ENCODE measurements around the gene GATAD1. TPM values are rescaled to one million over a fixed set of nuclear protein-coding genes. Genes with fewer than 3 reads are reported as not detected.

The GATAD1 gene
- total and polyA plus RNA-seq, 10 of the 15 experiments (the other 5 are each of a cell fraction or from before 2014, with no cell fraction given): 5.5 to 45.2 (median 14.2) TPM

DNA sequence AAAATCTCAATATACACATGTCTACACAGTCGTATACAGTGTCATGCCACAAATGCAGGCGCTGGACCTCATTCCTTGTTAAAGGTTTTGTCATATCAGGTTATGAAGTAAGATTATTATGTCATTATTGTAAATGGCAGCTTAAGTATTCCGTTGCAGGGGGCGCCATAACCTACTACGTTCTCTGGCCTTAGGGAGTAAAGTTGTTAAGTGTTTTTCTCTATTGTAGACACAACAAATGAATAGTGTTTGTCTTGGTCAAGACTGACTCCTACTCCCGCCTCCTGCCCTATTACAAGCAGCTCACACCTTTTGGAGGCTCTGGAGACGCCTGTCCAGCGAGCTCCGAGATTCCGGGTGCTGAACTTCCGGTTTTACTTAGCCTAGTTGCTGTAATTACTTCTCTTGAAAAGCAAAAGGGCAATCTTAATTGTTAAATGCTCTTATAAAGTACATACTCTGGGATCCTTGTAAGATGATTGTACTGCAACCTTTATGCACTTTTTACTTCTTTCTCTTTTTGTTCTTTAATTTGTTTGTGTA, 994 bp downstream of the GATAD1 start (continued):
- TF ChIP-seq, protein P1, sequence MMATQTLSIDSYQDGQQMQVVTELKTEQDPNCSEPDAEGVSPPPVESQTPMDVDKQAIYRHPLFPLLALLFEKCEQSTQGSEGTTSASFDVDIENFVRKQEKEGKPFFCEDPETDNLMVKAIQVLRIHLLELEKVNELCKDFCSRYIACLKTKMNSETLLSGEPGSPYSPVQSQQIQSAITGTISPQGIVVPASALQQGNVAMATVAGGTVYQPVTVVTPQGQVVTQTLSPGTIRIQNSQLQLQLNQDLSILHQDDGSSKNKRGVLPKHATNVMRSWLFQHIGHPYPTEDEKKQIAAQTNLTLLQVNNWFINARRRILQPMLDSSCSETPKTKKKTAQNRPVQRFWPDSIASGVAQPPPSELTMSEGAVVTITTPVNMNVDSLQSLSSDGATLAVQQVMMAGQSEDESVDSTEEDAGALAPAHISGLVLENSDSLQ (IDR thresholded peaks at IDR 0.05): peak; percentile 26; the same call in 1 of the 2 replicates
- TF ChIP-seq BACH1 (IDR thresholded peaks at IDR 0.05; ENCODE audit: borderline replicate concordance) (no peak), YBX1 (IDR thresholded peaks at IDR 0.05) (no peak), ATF2 (IDR thresholded peaks at IDR 0.05; ENCODE audit: low read length) (peak; percentile 69), CHD2 (IDR thresholded peaks at IDR 0.05; ENCODE audit: borderline replicate concordance, low read depth, low read length) (no peak), PML (IDR thresholded peaks at IDR 0.05; ENCODE audit: low read length) (peak; percentile 27; the same call in 1 of the 2 replicates), CBX5 (IDR thresholded peaks at IDR 0.05; ENCODE audit: low read depth) (no peak), GABPA (IDR thresholded peaks at IDR 0.05; ENCODE audit: low read depth) (peak; percentile 77), HCFC1 (IDR thresholded peaks at IDR 0.05; ENCODE audit: low read length) (no peak), ESRRA (IDR thresholded peaks at IDR 0.05; ENCODE audit: low read length) (no peak), CREB1 (IDR thresholded peaks at IDR 0.05; ENCODE audit: low read depth) (peak; percentile 94), SIX5 (IDR thresholded peaks at IDR 0.05; ENCODE audit: low read depth, low read length, severe bottlenecking) (no peak), SMAD5 (IDR thresholded peaks at IDR 0.05; ENCODE audit: low read depth) (no peak), MTA3 (IDR thresholded peaks at IDR 0.05; ENCODE audit: borderline replicate concordance, low read length) (peak; percentile 77; the same call in 1 of the 2 replicates), POLR2AphosphoS5 (IDR thresholded peaks at IDR 0.05; ENCODE audit: low read length) (peak; percentile 30; the same call in 1 of the 2 replicates)

Data from GM12878 (cell line).